GM06990 (cell line): ENCODE results near the gene ARRDC3.

Source experiments
- DNase-seq: peaks from one replicate; pipeline ENCODE4 v3.0.0-alpha.2; 2011; ENCODE audit not compliant: insufficient read length; ENCODE audit errors: extremely low read depth
- H3K27me3 ChIP-seq: replicated peaks from 2 replicates; pipeline ENCODE4 v1.6.0; 2011; ENCODE audit warnings: low read length; ENCODE audit not compliant: control insufficient read depth, insufficient read depth
- H3K36me3 ChIP-seq: 2 replicates; pipeline ENCODE4 v1.5.1; 2011; ENCODE audit warnings: low read length; ENCODE audit not compliant: control insufficient read depth, insufficient read depth
- H3K4me3 ChIP-seq: replicated peaks from 2 replicates; pipeline ENCODE4 v1.5.1; 2011; ENCODE audit warnings: low read depth, mild to moderate bottlenecking, control low read depth, low read length
- CTCF ChIP-seq: IDR thresholded peaks from 2 replicates; pipeline ENCODE4 v1.5.1; 2011; ENCODE audit warnings: low read length, control low read depth, mild to moderate bottlenecking, inconsistent platforms; ENCODE audit not compliant: insufficient read depth, poor library complexity, severe bottlenecking

Gene ARRDC3

GRCh38 chr5:91419571-91420537 lies 36.7 kb upstream of the ARRDC3 start:
- Histone ChIP-seq H3K27me3 (no peaks in the 10 kb centered on the region), H3K36me3 (no peaks in the 10 kb centered on the region), H3K4me3 (no peak overlapping the region)
- TF ChIP-seq CTCF = peak; percentile 54
- no peak for DNase-seq

GRCh38 chr5:91419136-91419535 lies 36.0 kb upstream of the ARRDC3 start:
- TF ChIP-seq CTCF = no peak
- no peaks in the 10 kb centered on the region for H3K36me3 ChIP-seq
- DNase-seq = no peak
- H3K4me3 ChIP-seq = no peak overlapping the region
- no peaks in the 10 kb centered on the region for H3K27me3 ChIP-seq

GRCh38 chr5:91418158-91418557 lies 35.0 kb upstream of the ARRDC3 start:
- TF ChIP-seq CTCF = no peak
- H3K4me3 ChIP-seq = no peak overlapping the region
- H3K27me3 ChIP-seq = no peaks in the 10 kb centered on the region
- no peaks in the 10 kb centered on the region for H3K36me3 ChIP-seq
- DNase-seq = no peak

GRCh38 chr5:91417219-91417618 lies 34.1 kb upstream of the ARRDC3 start:
- TF ChIP-seq CTCF = no peak
- Histone ChIP-seq H3K4me3 (no peak overlapping the region), H3K36me3 (no peaks in the 10 kb centered on the region), H3K27me3 (no peaks in the 10 kb centered on the region)
- no peak for DNase-seq

GRCh38 chr5:91416491-91416890 lies 33.4 kb upstream of the ARRDC3 start:
- no peaks in the 10 kb centered on the region for H3K36me3 ChIP-seq
- TF ChIP-seq CTCF = no peak
- DNase-seq = no peak
- no peak overlapping the region for H3K4me3 ChIP-seq
- no peaks in the 10 kb centered on the region for H3K27me3 ChIP-seq
